GM23338 (cell line): ENCODE results near the gene ABCB8. TPM values are rescaled to one million over a fixed set of nuclear protein-coding genes. Genes with fewer than 3 reads are reported as not detected.

ENCODE experiments used
- ATAC-seq: fragments of 200-7000 bp; cut with Tn5 transposase; 3 replicates; pipeline ENCODE4 v1.9.1; 2020
- DNase-seq: peaks from one replicate; pipeline ENCODE4 v3.0.0-alpha.2; 2015; ENCODE audit warnings: low spot score
- H2AFZ ChIP-seq: fragments of 200-600 bp; sonication (generic); 2 replicates; pipeline ENCODE4 v1.8.0; 2016; ENCODE audit warnings: antibody characterized with exemption, mild to moderate bottlenecking, moderate library complexity
- H3F3A ChIP-seq: fragments of 200-600 bp; sonication (generic); replicated peaks from 2 replicates; pipeline ENCODE4 v1.8.0; 2017; ENCODE audit warnings: antibody characterized with exemption, mixed run types, low read depth
- H3K27ac ChIP-seq: fragments of 200-600 bp; sonication (generic); 2 replicates; pipeline ENCODE4 v1.6.1; 2016; ENCODE audit warnings: low read depth
- H3K27me3 ChIP-seq: fragments of 200-600 bp; sonication (generic); 2 replicates; pipeline ENCODE4 v1.8.0; 2016; ENCODE audit warnings: mild to moderate bottlenecking, mixed run types, moderate library complexity; ENCODE audit not compliant: insufficient read depth
- H3K36me3 ChIP-seq: fragments of 200-600 bp; sonication (generic); 2 replicates; pipeline ENCODE4 v1.8.0; 2016; ENCODE audit warnings: mild to moderate bottlenecking; ENCODE audit not compliant: insufficient read depth
- H3K4me1 ChIP-seq: fragments of 200-600 bp; sonication (generic); 2 replicates; pipeline ENCODE4 v1.8.0; 2016; ENCODE audit warnings: mild to moderate bottlenecking, moderate library complexity; ENCODE audit not compliant: insufficient read depth
- H3K4me2 ChIP-seq: fragments of 200-600 bp; sonication (generic); 2 replicates; pipeline ENCODE4 v1.7.1; 2017; ENCODE audit warnings: mixed run types
- H3K4me3 ChIP-seq: fragments of 200-600 bp; sonication (generic); 2 replicates; pipeline ENCODE4 v1.6.1; 2016; ENCODE audit warnings: mixed run types
- H3K79me2 ChIP-seq: fragments of 200-600 bp; sonication (generic); replicated peaks from 2 replicates; pipeline ENCODE4 v1.8.0; 2017; ENCODE audit warnings: mild to moderate bottlenecking; ENCODE audit not compliant: insufficient read depth
- H3K9me2 ChIP-seq: fragments of 200-600 bp; sonication (generic); 2 replicates; pipeline ENCODE4 v1.8.0; 2017; ENCODE audit not compliant: insufficient read depth
- H4K20me1 ChIP-seq: fragments of 200-600 bp; sonication (generic); replicated peaks from 2 replicates; pipeline ENCODE4 v1.8.0; 2017; ENCODE audit warnings: mild to moderate bottlenecking; ENCODE audit not compliant: insufficient read depth
- H3K27ac Mint-ChIP-seq: 2 replicates; pipeline ENCODE4 v1.8.0; 2020; ENCODE audit warnings: inconsistent platforms, mild to moderate bottlenecking, moderate library complexity, mixed read lengths
- H3K27me3 Mint-ChIP-seq: 3 replicates; pipeline ENCODE4 v1.8.0; 2022; ENCODE audit warnings: low read depth, mild to moderate bottlenecking, moderate library complexity, mixed read lengths, inconsistent platforms; ENCODE audit not compliant: insufficient read depth, poor library complexity
- H3K36me3 Mint-ChIP-seq: 3 replicates; pipeline ENCODE4 v1.8.0; 2021; ENCODE audit warnings: low read depth, mild to moderate bottlenecking, inconsistent platforms, moderate library complexity, mixed read lengths
- H3K4me1 Mint-ChIP-seq: 3 replicates; pipeline ENCODE4 v1.8.0; 2020; ENCODE audit warnings: mild to moderate bottlenecking, inconsistent platforms, mixed read lengths
- H3K4me3 Mint-ChIP-seq: 3 replicates; pipeline ENCODE4 v1.8.0; 2021; ENCODE audit warnings: moderate library complexity, mild to moderate bottlenecking, inconsistent platforms, mixed read lengths
- H3K9me3 Mint-ChIP-seq: 3 replicates; pipeline ENCODE4 v1.8.0; 2020; ENCODE audit warnings: moderate library complexity, mild to moderate bottlenecking, inconsistent platforms, mixed read lengths
- CTCF ChIP-seq, 2 experiments: fragments of 200-600 bp in 1 of 2; sonication (generic) in 1 of 2; conservative IDR thresholded peaks; 2 replicates each; pipeline versions ENCODE4 v1.5.1 to v1.6.1; 2016 to 2017; ENCODE audit warnings: antibody characterized with exemption in 2 of 2, low read depth in 2 of 2, mild to moderate bottlenecking in 2 of 2, moderate library complexity in 1 of 2
- EZH2 ChIP-seq: fragments of 200-600 bp; sonication (generic); IDR thresholded peaks from one replicate; pipeline ENCODE4 v1.8.0; 2017; ENCODE audit warnings: antibody characterized with exemption, mild to moderate bottlenecking, low read depth; ENCODE audit not compliant: unreplicated experiment
- POLR2AphosphoS5 ChIP-seq: IDR thresholded peaks from 2 replicates; pipeline ENCODE4 v1.6.1; 2016; ENCODE audit warnings: antibody characterized with exemption, low read depth
- ZNF462 ChIP-seq: fragments of 250-450 bp; sonication (Bioruptor Pico); IDR thresholded peaks from 2 replicates; pipeline ENCODE4 v1.5.0; 2020; ENCODE audit warnings: mild to moderate bottlenecking, moderate library complexity
- polyA plus RNA-seq: library from polyadenylated mRNA; unstranded; fragments of >200 nt; fragmentation: Nextera tagmentation; extraction: Ambion mirVana; gene quantifications from 2 replicates; pipeline ENCODE4 v1.2.1, GENCODE V29; 2016
- total RNA-seq: library from RNA; depleted of rRNA; stranded (reverse); fragments of >200 nt; shearing (Covaris generic); gene quantifications from 2 replicates; pipeline ENCODE4 v1.2.3, GENCODE V29; 2014
- TF ChIP-seq, protein P1 (sequence below): IDR thresholded peaks from one replicate; pipeline ENCODE4 v1.6.1; 2018; ENCODE audit warnings: antibody characterized with exemption; ENCODE audit not compliant: unreplicated experiment

Gene ABCB8
- total and polyA plus RNA-seq, 2 experiments from 2014 or later = 11.4 to 27.1 TPM

DNA sequence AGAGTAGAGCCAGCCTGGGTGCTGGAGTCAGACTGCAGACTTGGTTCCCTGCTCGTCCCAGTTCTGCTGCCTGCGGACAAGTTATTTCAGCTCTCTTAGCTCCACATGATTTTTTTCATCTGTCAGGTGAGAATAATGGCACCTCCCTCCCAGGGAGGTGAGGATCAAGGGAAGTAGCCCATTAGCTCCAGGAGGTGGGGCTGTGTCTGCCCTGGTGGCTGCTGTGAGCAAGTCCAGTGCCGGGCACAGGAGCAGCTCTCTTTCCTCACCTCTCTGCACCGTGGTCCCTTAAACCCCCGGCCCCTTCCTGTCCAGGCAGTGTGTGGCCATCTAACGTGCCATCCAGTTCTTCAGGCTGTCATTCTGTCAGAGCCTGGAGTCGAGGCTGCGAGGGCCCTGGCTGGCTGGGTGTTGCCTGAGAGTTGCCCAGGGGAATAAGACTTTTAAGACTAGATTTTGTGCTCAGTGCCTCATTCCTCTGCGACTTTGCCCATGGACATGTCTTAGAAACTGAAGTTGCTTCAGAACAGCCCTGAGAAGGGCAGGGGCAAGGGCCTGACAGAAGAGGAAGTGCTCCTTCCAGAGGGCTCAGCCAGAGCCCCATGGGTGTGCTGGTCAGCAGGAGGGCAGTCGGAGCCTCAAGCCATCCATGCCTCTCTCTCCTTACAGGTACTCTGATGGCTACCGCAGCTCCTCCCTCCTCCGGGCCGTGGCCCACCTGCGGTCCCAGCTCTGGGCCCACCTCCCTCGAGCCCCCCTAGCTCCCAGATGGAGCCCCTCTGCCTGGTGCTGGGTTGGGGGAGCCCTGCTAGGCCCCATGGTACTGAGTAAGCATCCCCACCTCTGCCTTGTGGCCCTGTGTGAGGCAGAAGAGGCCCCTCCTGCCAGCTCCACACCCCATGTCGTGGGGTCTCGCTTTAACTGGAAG is 5.0 kb downstream of the ABCB8 start:
- H3K9me3 Mint-ChIP-seq = no peaks in the 10 kb centered on the region
- Histone ChIP-seq H3K79me2 (peaks cover 9% of the 10 kb centered on the region; the same call in 1 of the 2 replicates), H3K4me1 (peaks cover 7% of the 10 kb centered on the region), H4K20me1 (no peaks in the 10 kb centered on the region; the same call in 1 of the 2 replicates), H3K36me3 (no peaks in the 10 kb centered on the region), H3K4me3 (no peak overlapping the region), H3K9me2 (no peaks in the 10 kb centered on the region), H2AFZ (no peak overlapping the region), H3K4me2 (no peak overlapping the region), H3K27ac (no peak overlapping the region), H3K27me3 (no peaks in the 10 kb centered on the region), H3F3A (no peaks in the 10 kb centered on the region)
- ATAC-seq (peak; percentile 9; the same call in 2 of the 3 replicates), DNase-seq (peak; percentile 67)
- TF ChIP-seq CTCF (conservative IDR thresholded peaks at IDR 0.05; ENCODE audit: low read depth in 2 of 2) (peak; percentile 34 to 46; a peak in 3 of 4 replicates), EZH2 (no peak), POLR2AphosphoS5 (no peak), ZNF462 (CRISPR knock-in tag) (no peak)
- TF ChIP-seq, protein P1, sequence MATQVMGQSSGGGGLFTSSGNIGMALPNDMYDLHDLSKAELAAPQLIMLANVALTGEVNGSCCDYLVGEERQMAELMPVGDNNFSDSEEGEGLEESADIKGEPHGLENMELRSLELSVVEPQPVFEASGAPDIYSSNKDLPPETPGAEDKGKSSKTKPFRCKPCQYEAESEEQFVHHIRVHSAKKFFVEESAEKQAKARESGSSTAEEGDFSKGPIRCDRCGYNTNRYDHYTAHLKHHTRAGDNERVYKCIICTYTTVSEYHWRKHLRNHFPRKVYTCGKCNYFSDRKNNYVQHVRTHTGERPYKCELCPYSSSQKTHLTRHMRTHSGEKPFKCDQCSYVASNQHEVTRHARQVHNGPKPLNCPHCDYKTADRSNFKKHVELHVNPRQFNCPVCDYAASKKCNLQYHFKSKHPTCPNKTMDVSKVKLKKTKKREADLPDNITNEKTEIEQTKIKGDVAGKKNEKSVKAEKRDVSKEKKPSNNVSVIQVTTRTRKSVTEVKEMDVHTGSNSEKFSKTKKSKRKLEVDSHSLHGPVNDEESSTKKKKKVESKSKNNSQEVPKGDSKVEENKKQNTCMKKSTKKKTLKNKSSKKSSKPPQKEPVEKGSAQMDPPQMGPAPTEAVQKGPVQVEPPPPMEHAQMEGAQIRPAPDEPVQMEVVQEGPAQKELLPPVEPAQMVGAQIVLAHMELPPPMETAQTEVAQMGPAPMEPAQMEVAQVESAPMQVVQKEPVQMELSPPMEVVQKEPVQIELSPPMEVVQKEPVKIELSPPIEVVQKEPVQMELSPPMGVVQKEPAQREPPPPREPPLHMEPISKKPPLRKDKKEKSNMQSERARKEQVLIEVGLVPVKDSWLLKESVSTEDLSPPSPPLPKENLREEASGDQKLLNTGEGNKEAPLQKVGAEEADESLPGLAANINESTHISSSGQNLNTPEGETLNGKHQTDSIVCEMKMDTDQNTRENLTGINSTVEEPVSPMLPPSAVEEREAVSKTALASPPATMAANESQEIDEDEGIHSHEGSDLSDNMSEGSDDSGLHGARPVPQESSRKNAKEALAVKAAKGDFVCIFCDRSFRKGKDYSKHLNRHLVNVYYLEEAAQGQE = no peak
- H3K36me3 Mint-ChIP-seq = 0 out of 3 replicates have a peak, but pooled peaks cover 6% of the 10 kb centered on the region
- no peak overlapping the region for H3K27ac Mint-ChIP-seq
- H3K4me3 Mint-ChIP-seq = no peak overlapping the region
- H3K27me3 Mint-ChIP-seq = peaks cover 7% of the 10 kb centered on the region
- H3K4me1 Mint-ChIP-seq = peaks cover 7% of the 10 kb centered on the region
